ENCODE results near the gene ACSL1.

ACSL1 gene

GRCh38 chr4:184831153-184831552 is 5.4 kb upstream of the ACSL1 start:
- Histone ChIP-seq H3K27me3 (ENCODE audit: insufficient read depth, low read length) (peaks cover 43% of the 10 kb centered on the region), H3K36me3 (ENCODE audit: insufficient read depth, low read length) (no peaks in the 10 kb centered on the region), H3K4me1 (ENCODE audit: insufficient read depth, low read length) (no peaks in the 10 kb centered on the region), H3K9me3 (ENCODE audit: low read length) (no peaks in the 10 kb centered on the region), H2AFZ (ENCODE audit: low read depth, low read length) (no peak overlapping the region), H3K4me3 (ENCODE audit: low read length) (no peak overlapping the region)

GRCh38 chr4:184826691-184827270 is 1.0 kb upstream of the ACSL1 start:
- Histone ChIP-seq H3K9me3 (ENCODE audit: low read length) (no peaks in the 10 kb centered on the region), H3K4me1 (ENCODE audit: insufficient read depth, low read length) (peaks cover 8% of the 10 kb centered on the region), H3K27me3 (ENCODE audit: insufficient read depth, low read length) (peaks cover 47% of the 10 kb centered on the region), H3K36me3 (ENCODE audit: insufficient read depth, low read length) (no peaks in the 10 kb centered on the region), H3K4me3 (ENCODE audit: low read length) (peak overlapping the region; percentile 53), H2AFZ (ENCODE audit: low read depth, low read length) (no peak overlapping the region)

GRCh38 chr4:184825141-184825895 is 450 bp downstream of the ACSL1 start:
- H3K4me3 ChIP-seq (ENCODE audit: low read length): peak overlapping the region; percentile 40
- no peaks in the 10 kb centered on the region for H3K9me3 ChIP-seq (ENCODE audit: low read length)
- peaks cover 8% of the 10 kb centered on the region for H3K4me1 ChIP-seq (ENCODE audit: insufficient read depth, low read length)
- H3K36me3 ChIP-seq (ENCODE audit: insufficient read depth, low read length): no peaks in the 10 kb centered on the region
- peaks cover 38% of the 10 kb centered on the region for H3K27me3 ChIP-seq (ENCODE audit: insufficient read depth, low read length)
- peak overlapping the region; percentile 19 for H2AFZ ChIP-seq (ENCODE audit: low read depth, low read length)

- Histone ChIP-seq H3K27me3 (ENCODE audit: insufficient read depth, low read length) (peaks cover 36% of the 10 kb centered on the region), H3K4me1 (ENCODE audit: insufficient read depth, low read length) (peaks cover 8% of the 10 kb centered on the region), H3K9me3 (ENCODE audit: low read length) (no peaks in the 10 kb centered on the region), H3K36me3 (ENCODE audit: insufficient read depth, low read length) (no peaks in the 10 kb centered on the region), H2AFZ (ENCODE audit: low read depth, low read length) (peak overlapping the region; percentile 19), H3K4me3 (ENCODE audit: low read length) (peak overlapping the region; percentile 40)
Measured at GRCh38 chr4:184824776-184825084, 1.0 kb downstream of the ACSL1 start.

- peaks cover 36% of the 10 kb centered on the region for H3K27me3 ChIP-seq (ENCODE audit: insufficient read depth, low read length)
- no peaks in the 10 kb centered on the region for H3K9me3 ChIP-seq (ENCODE audit: low read length)
- no peaks in the 10 kb centered on the region for H3K36me3 ChIP-seq (ENCODE audit: insufficient read depth, low read length)
- H3K4me1 ChIP-seq (ENCODE audit: insufficient read depth, low read length): peaks cover 8% of the 10 kb centered on the region
- H3K4me3 ChIP-seq (ENCODE audit: low read length): peak overlapping the region; percentile 4
- H2AFZ ChIP-seq (ENCODE audit: low read depth, low read length): no peak overlapping the region
Measured at GRCh38 chr4:184824081-184824775, 1.5 kb downstream of the ACSL1 start.

GRCh38 chr4:184823014-184823413 is 2.8 kb downstream of the ACSL1 start:
- peaks cover 33% of the 10 kb centered on the region for H3K27me3 ChIP-seq (ENCODE audit: insufficient read depth, low read length)
- H2AFZ ChIP-seq (ENCODE audit: low read depth, low read length): no peak overlapping the region
- H3K4me3 ChIP-seq (ENCODE audit: low read length): no peak overlapping the region
- no peaks in the 10 kb centered on the region for H3K9me3 ChIP-seq (ENCODE audit: low read length)
- H3K4me1 ChIP-seq (ENCODE audit: insufficient read depth, low read length): peaks cover 8% of the 10 kb centered on the region
- no peaks in the 10 kb centered on the region for H3K36me3 ChIP-seq (ENCODE audit: insufficient read depth, low read length)

- Histone ChIP-seq H3K4me1 (ENCODE audit: insufficient read depth, low read length) (peaks cover 8% of the 10 kb centered on the region), H3K36me3 (ENCODE audit: insufficient read depth, low read length) (no peaks in the 10 kb centered on the region), H3K9me3 (ENCODE audit: low read length) (no peaks in the 10 kb centered on the region), H2AFZ (ENCODE audit: low read depth, low read length) (no peak overlapping the region), H3K27me3 (ENCODE audit: insufficient read depth, low read length) (peaks cover 36% of the 10 kb centered on the region), H3K4me3 (ENCODE audit: low read length) (no peak overlapping the region)
Measured at GRCh38 chr4:184822356-184822755, 3.4 kb downstream of the ACSL1 start.

- Histone ChIP-seq H3K4me1 (ENCODE audit: insufficient read depth, low read length) (peaks cover 8% of the 10 kb centered on the region), H3K9me3 (ENCODE audit: low read length) (no peaks in the 10 kb centered on the region), H2AFZ (ENCODE audit: low read depth, low read length) (no peak overlapping the region), H3K27me3 (ENCODE audit: insufficient read depth, low read length) (peaks cover 29% of the 10 kb centered on the region), H3K36me3 (ENCODE audit: insufficient read depth, low read length) (no peaks in the 10 kb centered on the region), H3K4me3 (ENCODE audit: low read length) (no peak overlapping the region)
Measured at GRCh38 chr4:184821242-184821641, 4.5 kb downstream of the ACSL1 start.

- Histone ChIP-seq H3K36me3 (ENCODE audit: insufficient read depth, low read length) (no peaks in the 10 kb centered on the region), H3K4me3 (ENCODE audit: low read length) (no peak overlapping the region), H3K27me3 (ENCODE audit: insufficient read depth, low read length) (peaks cover 33% of the 10 kb centered on the region), H2AFZ (ENCODE audit: low read depth, low read length) (no peak overlapping the region), H3K4me1 (ENCODE audit: insufficient read depth, low read length) (peaks cover 3% of the 10 kb centered on the region), H3K9me3 (ENCODE audit: low read length) (no peaks in the 10 kb centered on the region)
Measured at GRCh38 chr4:184819786-184820185, 6.0 kb downstream of the ACSL1 start.

- H3K27me3 ChIP-seq (ENCODE audit: insufficient read depth, low read length): peaks cover 24% of the 10 kb centered on the region
- no peak overlapping the region for H2AFZ ChIP-seq (ENCODE audit: low read depth, low read length)
- no peaks in the 10 kb centered on the region for H3K4me1 ChIP-seq (ENCODE audit: insufficient read depth, low read length)
Measured at GRCh38 chr4:184818216-184818564, 7.6 kb downstream of the ACSL1 start.

GRCh38 chr4:184817494-184818215 is 8.1 kb downstream of the ACSL1 start:
- Histone ChIP-seq H3K4me1 (ENCODE audit: insufficient read depth, low read length) (no peaks in the 10 kb centered on the region), H3K9me3 (ENCODE audit: low read length) (no peaks in the 10 kb centered on the region), H3K27me3 (ENCODE audit: insufficient read depth, low read length) (peaks cover 24% of the 10 kb centered on the region), H2AFZ (ENCODE audit: low read depth, low read length) (no peak overlapping the region), H3K4me3 (ENCODE audit: low read length) (no peak overlapping the region), H3K36me3 (ENCODE audit: insufficient read depth, low read length) (no peaks in the 10 kb centered on the region)

More at GRCh38 chr4:184818216-184818564, 7.6 kb downstream of the ACSL1 start:
- H3K4me3 ChIP-seq (ENCODE audit: low read length): no peak overlapping the region
- no peaks in the 10 kb centered on the region for H3K9me3 ChIP-seq (ENCODE audit: low read length)
- no peaks in the 10 kb centered on the region for H3K36me3 ChIP-seq (ENCODE audit: insufficient read depth, low read length)

GRCh38 chr4:184816962-184817361 is 8.8 kb downstream of the ACSL1 start:
- no peaks in the 10 kb centered on the region for H3K4me1 ChIP-seq (ENCODE audit: insufficient read depth, low read length)

More at GRCh38 chr4:184816962-184817361, 8.8 kb downstream of the ACSL1 start:
- Histone ChIP-seq H3K27me3 (ENCODE audit: insufficient read depth, low read length) (peaks cover 20% of the 10 kb centered on the region), H3K36me3 (ENCODE audit: insufficient read depth, low read length) (no peaks in the 10 kb centered on the region), H2AFZ (ENCODE audit: low read depth, low read length) (no peak overlapping the region), H3K4me3 (ENCODE audit: low read length) (no peak overlapping the region), H3K9me3 (ENCODE audit: low read length) (no peaks in the 10 kb centered on the region)

Measured in neuron (in vitro differentiated cells).